Measurements from ENCODE around the gene LZTS3. TPM values are rescaled to one million over a fixed set of nuclear protein-coding genes. Genes with fewer than 3 reads are reported as not detected.

Gene LZTS3
- total RNA-seq, 1 experiment from 2014 or later, result 32.6 TPM

GRCh38 chr20:3168829-3169590, 4.3 kb downstream of the LZTS3 start:
- peaks cover 7% of the 10 kb centered on the region; the same call in 1 of the 2 replicates for H3K27me3 Mint-ChIP-seq (ENCODE audit: low read depth)
- H3K9me3 Mint-ChIP-seq, result no peaks in the 10 kb centered on the region
- CTCF ChIA-PET, result interaction anchor here (0.6 to 2.5 kb wide), 3 partner anchors 10 to 259 kb away, joined by 3 to 9 read pairs (median 4); partner anchors contain the start of genes FASTKD5 and UBOX5
- peaks cover 2% of the 10 kb centered on the region; the same call in 1 of the 2 replicates for H3K36me3 Mint-ChIP-seq
- H3K27ac Mint-ChIP-seq, result peak overlapping the region; percentile 71
- ATAC-seq, result no peak
- peak overlapping the region; percentile 76 for H3K4me3 Mint-ChIP-seq
- TF ChIP-seq NFATC4 (CRISPR knock-in tag; IDR thresholded peaks at IDR 0.05) (no peak), AR (CRISPR knock-in tag; IDR thresholded peaks at IDR 0.05) (no peak)
- H3K4me1 Mint-ChIP-seq, result peaks cover 34% of the 10 kb centered on the region
- DNase-seq (ENCODE audit: low spot score), result no peak
- POLR2A ChIA-PET, result no interaction called here

GRCh38 chr20:3168079-3168828, 5.1 kb downstream of the LZTS3 start:
- CTCF ChIA-PET, result interaction anchor here (0.6 to 2.5 kb wide), 5 partner anchors 9 to 208 kb away, joined by 3 to 9 read pairs (median 4); partner anchors contain the start of genes FASTKD5 and UBOX5
- Mint-ChIP-seq H3K9me3 (no peaks in the 10 kb centered on the region), H3K27ac (peak overlapping the region; percentile 71), H3K4me3 (peak overlapping the region; percentile 76), H3K36me3 (peaks cover 2% of the 10 kb centered on the region), H3K4me1 (peaks cover 34% of the 10 kb centered on the region), H3K27me3 (ENCODE audit: low read depth) (peaks cover 7% of the 10 kb centered on the region; the same call in 1 of the 2 replicates)
- ATAC-seq (peak; percentile 71), DNase-seq (ENCODE audit: low spot score) (peak; percentile 74)
- POLR2A ChIA-PET, result interaction anchor here (0.8 to 1.1 kb wide), 2 partner anchors 8 to 9 kb away, joined by 5 read pairs; no protein-coding TSS in a partner anchor
- no peak for TF ChIP-seq CBFB (CRISPR knock-in tag; IDR thresholded peaks at IDR 0.05; ENCODE audit: low read depth)
- no peak for TF ChIP-seq ESRRA (CRISPR knock-in tag; IDR thresholded peaks at IDR 0.05; ENCODE audit: borderline replicate concordance)
- TF ChIP-seq STAT6 (CRISPR knock-in tag; conservative IDR thresholded peaks at IDR 0.05; ENCODE audit: low read depth), result no peak
- no peak for TF ChIP-seq SMAD3 (CRISPR knock-in tag; IDR thresholded peaks at IDR 0.05; ENCODE audit: borderline replicate concordance)
- TF ChIP-seq GRHL2 (CRISPR knock-in tag; IDR thresholded peaks at IDR 0.05; ENCODE audit: insufficient replicate concordance, severe bottlenecking), result no peak
- TF ChIP-seq ZBTB21 (CRISPR knock-in tag; IDR thresholded peaks at IDR 0.05; ENCODE audit: borderline replicate concordance), result 0 out of 2 replicates have a peak, but pooled peaks have one; percentile 27
- no peak for TF ChIP-seq NR3C1 (CRISPR knock-in tag; conservative IDR thresholded peaks at IDR 0.05; ENCODE audit: low read depth)
- no peak for TF ChIP-seq ATF1 (CRISPR knock-in tag; IDR thresholded peaks at IDR 0.05)
- 0 out of 2 replicates have a peak, but pooled peaks have one; percentile 17 for TF ChIP-seq USF1 (CRISPR knock-in tag; IDR thresholded peaks at IDR 0.05)
- no peak for TF ChIP-seq SMAD4 (CRISPR knock-in tag; IDR thresholded peaks at IDR 0.05)
- no peak for TF ChIP-seq SOX15 (CRISPR knock-in tag; IDR thresholded peaks at IDR 0.05)
- TF ChIP-seq NFATC4 (CRISPR knock-in tag; IDR thresholded peaks at IDR 0.05), result no peak
- TF ChIP-seq ZNF263 (CRISPR knock-in tag; IDR thresholded peaks at IDR 0.05; ENCODE audit: low read depth), result no peak
- peak; percentile 18; the same call in 1 of the 2 replicates for TF ChIP-seq E2F5 (CRISPR knock-in tag; IDR thresholded peaks at IDR 0.05)
- no peak for TF ChIP-seq MYBL2 (CRISPR knock-in tag; IDR thresholded peaks at IDR 0.05)
- TF ChIP-seq USF2 (CRISPR knock-in tag; IDR thresholded peaks at IDR 0.05), result no peak
- TF ChIP-seq AR (CRISPR knock-in tag; IDR thresholded peaks at IDR 0.05), result no peak
- TF ChIP-seq SP1 (CRISPR knock-in tag; conservative IDR thresholded peaks at IDR 0.05), result peak; percentile 47; the same call in 1 of the 2 replicates
- no peak for TF ChIP-seq HMGA2 (CRISPR knock-in tag; IDR thresholded peaks at IDR 0.05)
- no peak for TF ChIP-seq NR2C2 (CRISPR knock-in tag; IDR thresholded peaks at IDR 0.05)

Data from WTC11 (cell line).